ENCODE measurements around the gene PALD1.

Gene PALD1

GRCh38 chr10:70537398-70538194 is 59.0 kb downstream of the PALD1 start:
- DNase-seq (ENCODE audit: low read depth) = no peak

GRCh38 chr10:70538195-70538520 is 59.6 kb downstream of the PALD1 start:
- DNase-seq (ENCODE audit: low read depth) = no peak

DNA sequence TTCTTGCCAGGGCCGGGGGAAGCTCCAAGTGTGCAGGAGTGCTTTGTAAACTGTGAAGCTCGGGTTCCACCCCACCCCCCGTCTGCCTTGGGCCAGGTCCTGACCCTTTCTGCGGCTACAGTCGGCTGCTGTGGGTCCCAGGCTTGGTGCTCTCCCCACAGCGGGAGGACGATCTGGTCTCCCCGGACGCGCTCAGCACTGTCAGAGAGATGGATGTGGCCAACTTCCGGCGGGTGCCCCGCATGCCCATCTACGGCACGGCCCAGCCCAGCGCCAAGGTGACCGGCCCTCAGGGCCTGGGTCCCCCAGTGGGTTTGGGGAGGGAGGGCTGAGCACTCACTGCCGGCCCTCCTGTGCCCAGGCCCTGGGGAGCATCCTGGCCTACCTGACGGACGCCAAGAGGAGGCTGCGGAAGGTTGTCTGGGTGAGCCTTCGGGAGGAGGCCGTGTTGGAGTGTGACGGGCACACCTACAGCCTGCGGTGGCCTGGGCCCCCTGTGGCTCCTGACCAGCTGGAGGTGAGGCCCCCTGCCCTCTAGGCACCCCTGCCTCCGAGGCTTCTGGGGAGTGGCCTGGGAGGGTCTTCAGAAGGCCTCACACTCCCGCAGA is 60.3 kb downstream of the PALD1 start:
- DNase-seq (ENCODE audit: low read depth) = no peak

- DNase-seq (ENCODE audit: low read depth) = no peak
Measured at GRCh38 chr10:70539471-70539870, 60.9 kb downstream of the PALD1 start.

DNA sequence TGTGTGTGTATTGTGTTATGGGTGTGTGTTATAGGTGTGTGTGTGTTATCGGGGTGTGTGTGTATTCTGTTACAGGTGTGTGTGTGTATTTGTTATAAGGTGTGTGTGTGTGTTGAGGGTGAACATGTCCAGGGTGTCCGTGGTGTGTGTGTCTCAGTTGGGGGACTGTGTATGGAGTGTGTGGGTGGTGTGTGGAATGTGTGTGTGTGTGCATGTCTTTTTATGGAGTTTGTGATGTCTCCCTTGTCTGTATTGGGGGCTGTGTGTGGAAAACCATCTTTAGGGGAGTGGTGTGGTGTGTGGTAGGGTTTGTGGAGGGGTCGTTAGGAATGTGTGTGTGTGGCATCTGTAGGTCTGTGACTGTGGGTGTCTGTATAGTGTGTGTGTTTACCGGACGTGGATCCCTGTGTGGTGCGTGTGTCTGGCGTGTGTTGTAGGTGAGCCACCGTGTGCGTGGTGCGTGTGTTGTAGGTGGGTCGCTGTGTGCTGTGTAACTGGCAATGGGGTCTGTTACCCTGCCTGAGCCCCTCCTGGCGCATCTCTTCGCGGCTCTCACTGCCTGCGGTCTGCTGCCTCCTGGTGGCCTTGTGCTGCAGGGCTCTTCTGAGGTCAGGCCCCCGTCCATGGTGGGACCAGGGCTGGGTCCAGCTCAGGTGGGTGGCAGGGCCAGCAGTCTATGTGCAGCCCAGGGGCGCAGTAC is 61.7 kb downstream of the PALD1 start:
- DNase-seq (ENCODE audit: low read depth) = no peak

DNA sequence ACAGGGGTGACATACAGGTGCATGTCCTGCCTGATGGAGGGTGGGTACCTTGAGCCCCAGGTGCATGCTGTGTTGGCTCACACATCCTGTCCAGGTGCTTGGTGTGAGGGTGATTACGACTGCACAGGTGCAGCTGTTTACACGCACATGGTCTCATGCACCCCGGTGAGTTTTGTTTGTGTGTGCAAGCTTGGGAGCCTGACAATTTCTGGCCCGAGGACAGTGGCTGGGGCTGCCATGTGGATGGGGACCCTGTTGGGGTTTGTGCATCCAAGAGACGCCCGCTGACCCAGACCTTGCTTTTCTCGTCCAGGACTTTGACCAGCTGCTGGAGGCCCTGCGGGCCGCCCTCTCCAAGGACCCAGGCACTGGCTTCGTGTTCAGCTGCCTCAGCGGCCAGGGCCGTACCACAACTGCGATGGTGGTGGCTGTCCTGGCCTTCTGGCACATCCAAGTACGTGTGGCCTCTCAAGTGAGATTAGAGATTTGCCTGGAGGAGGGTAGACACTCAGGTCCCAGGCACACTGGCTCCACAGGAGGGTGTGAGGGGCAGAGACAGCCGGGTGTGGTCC is 62.3 kb downstream of the PALD1 start:
- DNase-seq (ENCODE audit: low read depth) = no peak

DNA sequence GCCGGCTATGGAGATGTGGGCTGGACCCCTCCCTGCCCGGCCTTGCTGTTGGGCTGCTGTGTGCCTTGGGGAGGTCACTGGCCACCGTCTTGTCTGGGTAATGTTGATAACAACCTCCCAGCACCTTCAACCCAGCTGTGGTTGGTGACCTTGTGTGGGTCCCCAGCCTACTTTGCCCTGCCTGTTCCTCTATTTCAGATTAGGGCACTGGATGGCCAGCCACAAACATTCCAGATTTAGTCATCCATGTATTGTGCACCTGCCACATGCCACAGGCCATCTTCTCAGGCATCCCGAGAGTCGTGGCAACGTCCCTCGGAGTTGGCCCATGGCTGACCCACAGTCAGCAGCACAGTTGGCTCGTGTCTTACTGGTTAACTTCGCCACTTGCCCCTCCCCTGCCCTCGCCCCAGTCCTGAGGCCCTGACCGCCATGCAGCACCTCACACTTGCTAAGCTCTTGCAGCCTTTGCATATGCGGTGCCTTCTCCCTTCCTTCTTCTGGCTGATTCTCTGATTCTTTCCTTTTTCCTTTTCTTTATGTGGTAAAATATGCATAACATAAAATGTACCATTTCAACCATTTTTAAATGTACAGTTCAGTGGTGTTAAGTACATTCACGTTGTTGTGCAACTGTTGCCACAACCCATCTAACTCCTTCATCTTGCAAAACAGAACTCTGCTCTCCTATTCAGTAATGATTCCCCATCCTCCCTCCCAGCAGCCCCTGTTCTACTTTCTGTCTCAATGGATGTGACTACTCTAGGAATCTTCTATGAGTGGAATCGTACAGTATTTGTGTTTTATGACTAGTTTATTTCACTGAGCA is 63.4 kb downstream of the PALD1 start:
- DNase-seq (ENCODE audit: low read depth) = no peak

GRCh38 chr10:70542565-70542938 is 64.0 kb downstream of the PALD1 start:
- no peak for DNase-seq (ENCODE audit: low read depth)

GRCh38 chr10:70543911-70544310 is 65.3 kb downstream of the PALD1 start:
- DNase-seq (ENCODE audit: low read depth) = no peak

DNA sequence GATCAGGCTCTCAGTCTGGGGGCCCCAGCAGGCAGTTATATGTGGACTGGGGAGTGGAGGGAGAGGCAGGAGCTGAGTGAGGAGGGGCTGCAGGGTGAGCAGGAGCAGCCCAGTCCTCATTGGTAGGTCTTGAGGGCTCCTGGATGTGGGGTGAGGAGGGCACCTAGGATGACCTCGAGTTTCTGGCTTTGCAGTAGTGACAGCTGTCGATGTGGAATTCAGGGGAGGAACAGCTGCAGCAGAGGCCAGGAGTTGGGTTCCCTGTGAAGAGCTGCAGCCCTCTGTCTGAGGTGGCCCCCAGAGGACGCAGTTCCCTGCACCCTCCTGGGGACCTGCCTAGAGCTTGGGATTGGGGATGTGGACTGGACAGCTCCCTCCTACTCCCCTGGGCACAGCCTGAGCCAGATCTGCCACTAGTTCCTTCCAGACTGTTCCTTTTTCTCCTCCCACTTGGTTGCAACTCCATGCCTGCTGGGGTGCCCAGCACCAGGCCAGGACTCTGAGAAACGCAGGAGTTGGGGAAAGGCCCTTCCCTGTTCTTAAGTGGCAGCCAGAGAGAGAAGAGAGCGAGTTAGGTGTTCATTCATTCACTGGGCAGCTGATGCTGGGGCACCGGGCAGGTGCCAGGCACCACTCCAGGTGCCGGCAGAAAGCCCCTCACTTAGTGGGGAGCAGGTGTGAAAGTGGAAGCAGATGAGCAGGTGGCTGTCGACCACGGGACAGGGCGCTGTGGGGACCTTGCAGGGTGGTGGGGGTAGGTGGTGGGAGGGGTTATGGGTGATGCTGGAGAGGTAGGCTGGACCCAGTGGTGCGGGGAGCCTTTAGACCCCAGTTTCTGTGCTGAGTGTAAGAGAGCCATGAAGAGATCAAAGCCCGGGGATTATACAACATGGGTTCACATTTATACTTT is 66.1 kb downstream of the PALD1 start:
- no peak for DNase-seq (ENCODE audit: low read depth)

GRCh38 chr10:70546584-70546983 is 68.0 kb downstream of the PALD1 start:
- no peak for DNase-seq (ENCODE audit: low read depth)

GRCh38 chr10:70549351-70549961 is 70.9 kb downstream of the PALD1 start:
- DNase-seq (ENCODE audit: low read depth) = no peak

DNA sequence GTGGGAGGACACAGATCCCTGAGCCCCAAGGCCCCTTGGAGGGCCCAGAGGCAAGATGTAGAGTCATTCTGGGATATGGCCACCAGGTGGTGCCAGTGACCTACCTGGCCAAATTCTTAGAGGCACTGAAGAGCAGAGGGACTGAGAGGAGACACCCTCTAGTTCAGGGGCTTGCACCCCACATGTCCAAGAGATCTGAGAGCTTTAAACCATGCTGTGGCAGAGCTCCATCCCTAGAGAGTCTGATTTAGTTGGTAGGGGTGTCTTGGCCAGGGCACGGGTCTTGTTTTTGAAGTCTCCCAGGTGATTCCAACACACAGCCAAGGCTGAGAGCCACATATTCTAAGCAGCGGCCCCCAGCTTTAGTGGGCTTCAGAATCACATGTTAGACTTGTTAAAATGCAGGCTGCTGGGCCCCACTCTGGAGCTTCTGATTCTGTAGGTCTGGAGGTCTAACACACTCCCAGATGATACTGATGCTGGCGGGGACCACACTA is 71.4 kb downstream of the PALD1 start:
- DNase-seq (ENCODE audit: low read depth) = peak; percentile 51

DNA sequence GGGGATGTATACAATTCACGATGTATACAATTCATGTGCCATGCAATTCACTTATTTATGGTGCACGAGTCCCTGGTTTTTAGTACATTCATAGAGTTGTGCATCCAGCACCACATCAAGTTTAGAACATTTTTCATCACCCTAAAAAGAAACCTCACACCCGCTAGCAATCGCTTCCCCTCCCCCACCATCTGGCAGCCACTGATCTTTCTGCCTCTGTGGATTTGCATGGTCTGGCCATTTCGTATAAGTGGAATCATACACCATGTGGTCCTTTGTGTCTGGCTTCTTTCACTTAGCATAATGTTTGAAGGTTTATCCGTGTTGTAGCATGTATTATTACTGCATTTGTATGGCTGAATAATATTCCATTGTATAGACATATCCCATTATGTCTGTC is 71.9 kb downstream of the PALD1 start:
- no peak for DNase-seq (ENCODE audit: low read depth)

DNA sequence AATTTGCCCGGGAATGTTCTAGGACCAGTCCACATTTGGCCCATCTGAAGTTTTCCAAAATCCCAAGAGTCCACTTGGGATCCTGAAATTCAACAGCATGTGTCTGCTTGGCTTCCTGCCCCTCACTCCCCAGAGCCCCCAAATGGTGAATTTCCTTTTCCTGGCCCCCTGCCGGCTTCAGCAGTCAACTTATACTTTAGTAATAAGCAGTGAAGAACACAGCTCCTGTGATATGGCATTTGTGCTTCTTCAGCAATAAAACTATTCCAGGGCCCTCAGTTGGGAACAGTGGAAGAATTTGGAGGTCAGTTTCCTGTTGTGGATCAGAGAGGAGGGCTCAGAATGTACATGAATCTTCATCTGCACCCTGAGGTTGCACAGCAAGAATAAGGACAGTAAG is 72.9 kb downstream of the PALD1 start:
- DNase-seq (ENCODE audit: low read depth) = no peak

- DNase-seq (ENCODE audit: low read depth) = no peak
Measured at GRCh38 chr10:70551971-70552422, 73.4 kb downstream of the PALD1 start.

DNA sequence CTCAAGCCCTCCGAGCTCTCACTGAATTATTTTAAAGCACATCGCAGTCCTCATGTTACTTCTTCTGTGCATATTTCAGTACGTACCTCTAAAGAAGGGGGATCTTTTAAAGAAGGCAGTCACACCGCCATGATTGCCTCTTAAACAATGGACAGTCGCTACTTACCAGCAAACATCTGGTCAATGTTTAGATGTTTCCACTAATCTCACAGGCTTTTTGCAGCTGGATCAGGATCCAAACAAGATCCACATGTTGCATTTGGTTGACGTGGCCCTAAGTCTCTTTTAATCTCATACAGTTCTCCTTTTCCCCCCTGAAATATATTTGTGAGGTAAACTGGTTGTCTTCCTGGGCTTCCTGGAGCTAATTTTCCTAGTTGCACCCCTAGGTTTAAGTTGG is 74.0 kb downstream of the PALD1 start:
- DNase-seq (ENCODE audit: low read depth) = no peak

- DNase-seq (ENCODE audit: low read depth) = no peak
Measured at GRCh38 chr10:70555371-70555770, 76.8 kb downstream of the PALD1 start.

DNA sequence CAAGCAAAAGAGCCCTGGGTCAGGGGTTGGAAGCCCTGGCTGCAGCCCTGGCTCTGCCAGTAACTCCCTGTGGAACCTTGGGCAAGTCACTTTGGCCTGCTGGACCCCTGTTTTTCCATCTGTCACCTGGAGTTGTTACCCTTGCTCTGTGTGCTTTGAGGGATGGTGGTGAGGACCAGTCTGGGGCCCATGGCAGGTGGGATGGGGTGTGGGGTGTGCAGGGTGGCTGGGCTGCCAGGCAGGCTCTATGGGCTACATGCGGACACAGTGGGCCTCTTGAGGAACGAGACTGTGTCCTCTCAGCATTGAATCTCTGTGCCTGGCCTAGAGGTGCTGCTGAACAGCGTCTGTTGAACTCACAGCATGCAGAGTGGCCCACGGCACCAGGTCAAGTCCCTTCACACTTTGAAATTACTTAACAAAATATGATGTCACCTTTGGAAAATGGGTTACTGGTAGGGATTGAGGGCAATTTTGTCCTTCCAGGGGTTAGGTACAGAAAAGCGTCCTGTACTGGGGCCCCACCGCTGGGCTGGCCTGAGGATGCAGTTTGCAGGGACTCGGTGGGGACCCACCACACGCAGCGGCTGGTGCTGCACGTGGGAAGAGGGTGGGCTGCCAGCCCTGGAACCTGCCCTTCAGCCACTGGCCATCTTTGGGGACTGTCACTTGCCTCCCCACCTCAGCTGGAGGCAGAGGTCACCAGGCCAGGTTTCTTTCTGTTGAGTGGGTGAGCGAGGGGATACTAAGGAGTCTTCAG is 78.7 kb downstream of the PALD1 start:
- DNase-seq (ENCODE audit: low read depth) = no peak

GRCh38 chr10:70557876-70558275 is 79.3 kb downstream of the PALD1 start:
- DNase-seq (ENCODE audit: low read depth) = no peak
